ENCODE measurements around the gene JMJD7.

The JMJD7 gene

DNA sequence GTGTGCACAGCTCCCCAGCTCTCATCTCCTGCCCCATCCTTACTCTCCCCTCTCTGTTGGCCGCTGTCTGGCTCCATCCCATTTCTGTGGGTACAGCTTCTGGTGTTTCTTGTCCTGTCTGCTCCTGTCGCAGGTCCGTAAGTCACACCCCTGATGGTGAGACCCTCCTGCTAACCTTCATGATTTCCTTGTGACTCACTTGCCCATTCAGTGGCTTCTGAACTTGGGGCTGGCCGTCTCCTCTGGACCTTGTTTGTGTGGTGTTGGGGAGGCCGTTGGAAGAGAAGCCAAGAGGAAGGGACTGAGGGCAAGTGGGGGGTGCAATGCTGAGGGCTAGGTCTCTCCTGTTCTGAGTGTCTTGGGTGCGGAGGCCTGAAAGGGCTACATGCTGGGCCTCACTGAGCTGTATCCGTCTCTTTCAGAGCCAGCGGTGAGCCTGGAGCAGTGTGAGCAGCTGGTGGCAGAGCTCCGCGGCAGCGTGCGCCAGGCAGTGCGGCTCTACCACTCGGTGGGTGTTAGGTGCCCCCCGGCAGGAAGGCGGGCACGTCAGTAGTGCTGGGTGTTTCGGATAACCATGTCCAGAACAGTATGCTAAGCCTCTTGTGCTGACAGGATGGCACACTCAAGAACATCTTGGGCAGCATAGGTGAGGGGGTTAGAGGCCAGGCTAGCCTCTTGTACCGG, 3.7 kb upstream of the JMJD7 start:
- no peak for TF ChIP-seq EZH2 (IDR thresholded peaks at IDR 0.05; ENCODE audit: borderline replicate concordance, low read depth, low read length, severe bottlenecking)
- TF ChIP-seq, protein P1, sequence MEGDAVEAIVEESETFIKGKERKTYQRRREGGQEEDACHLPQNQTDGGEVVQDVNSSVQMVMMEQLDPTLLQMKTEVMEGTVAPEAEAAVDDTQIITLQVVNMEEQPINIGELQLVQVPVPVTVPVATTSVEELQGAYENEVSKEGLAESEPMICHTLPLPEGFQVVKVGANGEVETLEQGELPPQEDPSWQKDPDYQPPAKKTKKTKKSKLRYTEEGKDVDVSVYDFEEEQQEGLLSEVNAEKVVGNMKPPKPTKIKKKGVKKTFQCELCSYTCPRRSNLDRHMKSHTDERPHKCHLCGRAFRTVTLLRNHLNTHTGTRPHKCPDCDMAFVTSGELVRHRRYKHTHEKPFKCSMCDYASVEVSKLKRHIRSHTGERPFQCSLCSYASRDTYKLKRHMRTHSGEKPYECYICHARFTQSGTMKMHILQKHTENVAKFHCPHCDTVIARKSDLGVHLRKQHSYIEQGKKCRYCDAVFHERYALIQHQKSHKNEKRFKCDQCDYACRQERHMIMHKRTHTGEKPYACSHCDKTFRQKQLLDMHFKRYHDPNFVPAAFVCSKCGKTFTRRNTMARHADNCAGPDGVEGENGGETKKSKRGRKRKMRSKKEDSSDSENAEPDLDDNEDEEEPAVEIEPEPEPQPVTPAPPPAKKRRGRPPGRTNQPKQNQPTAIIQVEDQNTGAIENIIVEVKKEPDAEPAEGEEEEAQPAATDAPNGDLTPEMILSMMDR (IDR thresholded peaks at IDR 0.05; ENCODE audit: borderline replicate concordance, extremely low read depth, low read length, poor library complexity, severe bottlenecking) = no peak

DNA sequence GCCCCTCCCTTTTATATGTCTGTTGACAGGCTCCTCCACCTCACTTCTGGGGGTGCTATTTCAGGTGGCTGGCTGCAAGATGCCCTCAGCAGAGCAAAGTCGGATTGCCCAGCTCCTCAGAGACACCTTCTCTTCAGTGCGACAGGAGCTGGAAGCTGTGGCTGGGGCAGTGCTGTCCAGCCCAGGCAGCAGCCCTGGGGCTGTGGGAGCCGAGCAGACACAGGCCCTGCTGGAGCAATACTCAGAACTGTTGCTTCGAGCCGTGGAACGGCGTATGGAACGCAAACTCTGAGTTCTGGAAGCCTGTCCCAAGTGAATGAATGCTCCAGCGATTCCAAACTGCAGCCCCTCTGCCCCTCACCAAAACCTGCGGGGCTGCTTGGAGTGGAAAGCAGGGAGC, 2.7 kb upstream of the JMJD7 start:
- H3K79me2 ChIP-seq (ENCODE audit: insufficient read depth, low read length) = 0 out of 2 replicates have a peak, but pooled peaks cover 3% of the 10 kb centered on the region
- no peak overlapping the region for H2AFZ ChIP-seq (ENCODE audit: low read depth, low read length)
- H3K4me3 ChIP-seq (ENCODE audit: low read depth in 1 of 2, low read length in 2 of 2) = no peak overlapping the region
- no peaks in the 10 kb centered on the region for H3K27me3 ChIP-seq (ENCODE audit: insufficient read depth, low read length, poor library complexity)
- no peaks in the 10 kb centered on the region for H3K9me3 ChIP-seq (ENCODE audit: insufficient read depth, low read length, severe bottlenecking)
- no peak overlapping the region for H3K4me2 ChIP-seq (ENCODE audit: insufficient read depth, low read length)
- no peak overlapping the region for H3K9ac ChIP-seq (ENCODE audit: low read depth, low read length)
- H3K27ac ChIP-seq (ENCODE audit: low read length) = no peak overlapping the region
- DNase-seq (no peak), ATAC-seq (ENCODE audit: insufficient read depth, low read depth) (no peak)
- H3K36me3 ChIP-seq (ENCODE audit: insufficient read depth, low read length) = peaks cover 36% of the 10 kb centered on the region
- H4K20me1 ChIP-seq (ENCODE audit: insufficient read depth, low read length) = peaks cover 2% of the 10 kb centered on the region; the same call in 1 of the 2 replicates
- TF ChIP-seq, protein P1 (IDR thresholded peaks at IDR 0.05; ENCODE audit: borderline replicate concordance, extremely low read depth, low read length, poor library complexity, severe bottlenecking) = no peak
- no peak for TF ChIP-seq EZH2 (IDR thresholded peaks at IDR 0.05; ENCODE audit: borderline replicate concordance, low read depth, low read length, severe bottlenecking)
- H3K4me1 ChIP-seq (ENCODE audit: insufficient read depth, low read length) = peaks cover 25% of the 10 kb centered on the region

More for the DNA sequence above, 3.7 kb upstream of the JMJD7 start:
- DNase-seq (no peak), ATAC-seq (ENCODE audit: insufficient read depth, low read depth) (no peak)
- Histone ChIP-seq H4K20me1 (ENCODE audit: insufficient read depth, low read length) (no peaks in the 10 kb centered on the region; the same call in 1 of the 2 replicates), H3K9me3 (ENCODE audit: insufficient read depth, low read length, severe bottlenecking) (no peaks in the 10 kb centered on the region), H3K27me3 (ENCODE audit: insufficient read depth, low read length, poor library complexity) (no peaks in the 10 kb centered on the region), H3K36me3 (ENCODE audit: insufficient read depth, low read length) (peaks cover 43% of the 10 kb centered on the region), H3K4me1 (ENCODE audit: insufficient read depth, low read length) (peaks cover 18% of the 10 kb centered on the region), H2AFZ (ENCODE audit: low read depth, low read length) (no peak overlapping the region), H3K4me3 (ENCODE audit: low read depth in 1 of 2, low read length in 2 of 2) (no peak overlapping the region), H3K9ac (ENCODE audit: low read depth, low read length) (no peak overlapping the region), H3K79me2 (ENCODE audit: insufficient read depth, low read length) (0 out of 2 replicates have a peak, but pooled peaks cover 3% of the 10 kb centered on the region), H3K27ac (ENCODE audit: low read length) (no peak overlapping the region), H3K4me2 (ENCODE audit: insufficient read depth, low read length) (no peak overlapping the region)

DNA sequence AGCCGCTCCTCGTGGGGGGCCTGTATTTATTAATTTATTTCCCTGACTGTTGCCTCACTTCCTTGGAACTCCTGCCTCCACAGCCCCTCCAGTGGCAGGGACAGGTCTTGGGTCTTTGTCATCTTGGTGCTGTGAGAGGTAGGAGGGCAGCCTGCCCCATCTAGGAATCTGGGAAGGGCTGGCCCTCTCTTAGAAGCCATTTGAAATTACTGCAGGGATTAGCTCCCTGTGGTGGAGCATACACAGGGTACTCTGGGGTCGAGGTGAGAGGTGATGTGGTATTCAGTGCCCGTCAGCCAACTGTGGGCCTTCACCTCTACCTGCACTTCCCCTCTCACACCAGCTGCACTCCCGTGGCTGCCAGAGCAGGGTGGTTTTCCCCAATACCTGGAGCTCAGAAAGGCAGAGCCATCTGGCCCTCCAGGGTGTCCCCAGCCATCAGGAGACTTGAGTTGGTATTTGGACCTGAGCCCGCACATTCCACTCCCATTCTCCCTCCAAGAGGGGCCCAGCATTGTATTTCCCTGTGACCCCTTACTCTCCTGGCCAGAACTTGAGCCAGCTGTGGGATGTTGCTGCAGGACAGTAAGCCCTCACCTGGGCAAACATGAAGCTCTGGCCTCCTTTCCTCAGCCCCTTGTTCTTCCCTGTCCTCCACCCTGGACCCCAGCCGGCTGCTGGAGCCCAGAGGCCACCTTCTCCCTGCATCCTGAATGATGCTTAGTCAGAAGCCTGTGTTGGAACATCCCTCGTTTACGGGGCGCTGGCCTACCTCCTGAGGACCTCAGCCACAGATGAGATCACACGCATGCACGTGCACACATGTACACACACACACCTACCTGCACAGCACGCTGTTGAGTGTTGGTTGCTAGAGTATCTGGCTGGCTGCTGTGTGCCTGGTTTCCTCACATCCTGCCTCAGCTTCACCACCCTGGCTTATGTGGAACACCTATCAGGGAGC, 2.0 kb upstream of the JMJD7 start:
- DNase-seq = no peak
- Histone ChIP-seq H3K4me1 (ENCODE audit: insufficient read depth, low read length) (peaks cover 30% of the 10 kb centered on the region), H3K4me2 (ENCODE audit: insufficient read depth, low read length) (no peak overlapping the region), H3K27me3 (ENCODE audit: insufficient read depth, low read length, poor library complexity) (no peaks in the 10 kb centered on the region), H4K20me1 (ENCODE audit: insufficient read depth, low read length) (peaks cover 5% of the 10 kb centered on the region; the same call in 1 of the 2 replicates), H3K79me2 (ENCODE audit: insufficient read depth, low read length) (0 out of 2 replicates have a peak, but pooled peaks cover 3% of the 10 kb centered on the region), H3K4me3 (ENCODE audit: low read depth in 1 of 2, low read length in 2 of 2) (no peak overlapping the region), H2AFZ (ENCODE audit: low read depth, low read length) (no peak overlapping the region), H3K27ac (ENCODE audit: low read length) (no peak overlapping the region), H3K36me3 (ENCODE audit: insufficient read depth, low read length) (peaks cover 29% of the 10 kb centered on the region), H3K9me3 (ENCODE audit: insufficient read depth, low read length, severe bottlenecking) (no peaks in the 10 kb centered on the region), H3K9ac (ENCODE audit: low read depth, low read length) (no peak overlapping the region)
- TF ChIP-seq, protein P1 (IDR thresholded peaks at IDR 0.05; ENCODE audit: borderline replicate concordance, extremely low read depth, low read length, poor library complexity, severe bottlenecking) = no peak
- no peak for TF ChIP-seq EZH2 (IDR thresholded peaks at IDR 0.05; ENCODE audit: borderline replicate concordance, low read depth, low read length, severe bottlenecking)
- ATAC-seq (ENCODE audit: insufficient read depth, low read depth) = no peak

Data from DND-41 (cell line).